ENCODE data around the gene PRRG1. TPM values are rescaled to one million over a fixed set of nuclear protein-coding genes. Genes with fewer than 3 reads are reported as not detected.

Gene PRRG1
- total RNA-seq, 1 experiment from 2014 or later: 9.0 TPM

GRCh38 chrX:37364666-37365065, 15.5 kb downstream of the PRRG1 start:
- Histone ChIP-seq H3K9ac (ENCODE audit: extremely low read depth, insufficient read length, low read length) (no peak overlapping the region), H3K18ac (ENCODE audit: insufficient read length, low read depth, low read length) (no peak overlapping the region), H2BK20ac (ENCODE audit: low read depth, low read length, poor library complexity, severe bottlenecking) (no peak overlapping the region), H2BK5ac (ENCODE audit: insufficient read length, low read length) (no peak overlapping the region), H3K9me3 (ENCODE audit: control insufficient read depth, low read depth, low read length) (no peaks in the 10 kb centered on the region), H3K4me2 (ENCODE audit: insufficient read depth, insufficient read length, low read length) (no peak overlapping the region), H2BK120ac (ENCODE audit: low read depth, low read length, poor library complexity, severe bottlenecking) (no peak overlapping the region), H3K27ac (ENCODE audit: insufficient read length, low read depth, low read length) (no peak overlapping the region), H2AFZ (ENCODE audit: low read length) (no peak overlapping the region), H3K4me1 (ENCODE audit: insufficient read depth, low read length) (peaks cover 5% of the 10 kb centered on the region; the same call in 1 of the 2 replicates), H3K23ac (ENCODE audit: insufficient read length, low read depth, low read length) (no peak overlapping the region), H3K79me1 (ENCODE audit: insufficient read depth, low read depth, low read length, poor library complexity, severe bottlenecking) (peaks cover 3% of the 10 kb centered on the region), H4K8ac (replicated peaks; ENCODE audit: insufficient read length, low read depth, low read length) (no peak overlapping the region), H3K56ac (ENCODE audit: insufficient read length, low read depth, low read length) (no peak overlapping the region), H3K14ac (ENCODE audit: insufficient read depth, low read length) (no peak overlapping the region), H3K23me2 (ENCODE audit: insufficient read length, low read depth, low read length, poor library complexity, severe bottlenecking) (no peaks in the 10 kb centered on the region), H3T11ph (ENCODE audit: low read length) (no peak overlapping the region), H4K91ac (ENCODE audit: insufficient read length, low read depth, low read length) (no peak overlapping the region), H4K20me1 (ENCODE audit: control insufficient read depth, insufficient read depth, insufficient read length) (no peaks in the 10 kb centered on the region), H2BK12ac (ENCODE audit: insufficient read length, low read depth, low read length) (no peak overlapping the region), H2AK5ac (ENCODE audit: insufficient read length, low read length) (no peak overlapping the region), H3K4ac (ENCODE audit: low read depth, low read length) (no peak overlapping the region), H2BK15ac (ENCODE audit: low read depth, low read length) (no peak overlapping the region), H3K27me3 (ENCODE audit: insufficient read depth, low read length) (no peaks in the 10 kb centered on the region), H4K5ac (ENCODE audit: insufficient read length, low read depth, low read length) (no peak overlapping the region), H3K79me2 (ENCODE audit: insufficient read depth, low read length) (peaks cover 5% of the 10 kb centered on the region; the same call in 1 of the 2 replicates)
- peaks cover 43 to 56% of the 10 kb centered on the region in 2 experiments for H3K9me3 Mint-ChIP-seq
- no peak overlapping the region for H3K4me3 Mint-ChIP-seq
- H3K27ac Mint-ChIP-seq: no peak overlapping the region
- peaks cover 10 to 11% of the 10 kb centered on the region in 2 experiments for H3K4me1 Mint-ChIP-seq
- no CpG with 5 or more reads among the region's 3 CpGs for WGBS (ENCODE audit: extremely low coverage, insufficient read length, low lambda C conversion rate)
- H3K27me3 Mint-ChIP-seq (ENCODE audit: low read depth): no peaks in the 10 kb centered on the region
- H3K36me3 Mint-ChIP-seq (ENCODE audit: insufficient read depth in 1 of 3, low read depth in 3 of 3): peaks cover 12 to 15% (median 12%) of the 10 kb centered on the region in 3 experiments
- no peak for TF ChIP-seq CTCF (conservative IDR thresholded peaks at IDR 0.05)
- DNase-seq: no peak
